COR-L47 (cell line): ENCODE data around the gene SCYL1.
A peak's percentile ranks its signal among the peaks of the same experiment; 100 is the strongest.

Experiments used
- DNase-seq: peaks from one replicate; lab custom pipeline; 2025; lab: John Stamatoyannopoulos, UW

SCYL1 gene

DNA sequence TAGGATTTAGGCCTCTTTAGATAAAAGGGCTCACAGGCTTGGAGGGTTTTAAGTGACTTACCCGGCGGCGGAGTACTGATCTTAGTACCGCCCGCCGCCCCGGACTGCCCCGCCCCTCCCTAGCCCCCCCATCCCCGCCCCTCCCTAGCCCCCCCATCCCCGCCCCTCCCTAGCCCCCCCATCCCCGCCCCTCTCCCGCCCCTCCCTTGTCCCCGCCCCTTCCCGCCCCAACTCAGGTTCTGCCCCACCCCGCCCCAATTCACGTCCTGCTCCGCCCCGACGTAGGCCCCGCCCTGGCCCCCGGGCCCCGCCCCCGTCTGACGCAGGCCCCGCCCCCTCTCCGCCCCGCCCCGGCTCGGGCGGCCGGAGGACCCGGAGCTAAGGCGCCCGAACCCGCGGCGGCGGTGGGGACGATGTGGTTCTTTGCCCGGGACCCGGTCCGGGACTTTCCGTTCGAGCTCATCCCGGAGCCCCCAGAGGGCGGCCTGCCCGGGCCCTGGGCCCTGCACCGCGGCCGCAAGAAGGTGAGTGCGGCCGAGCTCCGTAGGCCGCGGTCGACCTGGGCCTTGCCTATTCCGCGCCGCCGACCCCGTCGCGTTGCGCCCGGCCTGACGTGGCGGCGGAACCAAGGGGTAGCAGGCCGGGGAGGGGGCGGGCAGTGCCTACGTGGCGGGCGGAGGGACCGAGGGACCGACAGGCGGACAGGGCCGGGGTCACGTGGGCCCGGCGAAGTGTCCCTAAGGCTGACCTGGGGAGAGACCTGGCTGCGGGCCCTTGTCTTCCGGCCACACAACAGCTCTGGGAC is at the start of gene SCYL1:
TSS of gene SCYL1 (plus strand) at position 343 of the 805 bp plus-strand sequence. CDS start at position 414, 71 bp downstream.
- DNase-seq: peak; percentile 43

DNA sequence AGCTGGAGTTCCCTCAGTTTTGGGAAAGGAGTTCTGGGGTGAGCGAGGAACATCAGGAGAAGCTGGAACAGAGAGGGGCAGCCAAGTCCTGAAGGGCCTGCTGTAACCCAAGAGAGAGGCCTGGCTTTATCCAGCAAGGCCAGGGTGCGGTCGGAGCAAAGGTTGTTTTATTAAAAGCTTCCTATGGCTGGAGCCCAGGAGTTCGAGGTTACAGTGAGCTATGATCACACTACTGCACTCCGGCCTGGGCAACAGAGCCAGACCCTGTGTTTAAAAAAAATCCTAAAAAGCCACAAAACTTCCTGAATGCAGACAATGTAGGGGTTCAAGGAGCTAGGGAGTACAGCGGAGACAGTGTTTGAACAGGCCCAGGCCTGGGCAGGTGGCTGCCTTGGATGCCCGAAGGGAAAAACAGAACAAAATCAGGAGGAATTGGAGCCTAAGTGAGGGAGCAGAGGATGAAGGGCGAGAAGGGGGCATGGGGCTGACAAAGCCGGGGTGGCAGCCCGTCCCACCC is 48.2 kb upstream of the SCYL1 start:
- DNase-seq: no peak

DNA sequence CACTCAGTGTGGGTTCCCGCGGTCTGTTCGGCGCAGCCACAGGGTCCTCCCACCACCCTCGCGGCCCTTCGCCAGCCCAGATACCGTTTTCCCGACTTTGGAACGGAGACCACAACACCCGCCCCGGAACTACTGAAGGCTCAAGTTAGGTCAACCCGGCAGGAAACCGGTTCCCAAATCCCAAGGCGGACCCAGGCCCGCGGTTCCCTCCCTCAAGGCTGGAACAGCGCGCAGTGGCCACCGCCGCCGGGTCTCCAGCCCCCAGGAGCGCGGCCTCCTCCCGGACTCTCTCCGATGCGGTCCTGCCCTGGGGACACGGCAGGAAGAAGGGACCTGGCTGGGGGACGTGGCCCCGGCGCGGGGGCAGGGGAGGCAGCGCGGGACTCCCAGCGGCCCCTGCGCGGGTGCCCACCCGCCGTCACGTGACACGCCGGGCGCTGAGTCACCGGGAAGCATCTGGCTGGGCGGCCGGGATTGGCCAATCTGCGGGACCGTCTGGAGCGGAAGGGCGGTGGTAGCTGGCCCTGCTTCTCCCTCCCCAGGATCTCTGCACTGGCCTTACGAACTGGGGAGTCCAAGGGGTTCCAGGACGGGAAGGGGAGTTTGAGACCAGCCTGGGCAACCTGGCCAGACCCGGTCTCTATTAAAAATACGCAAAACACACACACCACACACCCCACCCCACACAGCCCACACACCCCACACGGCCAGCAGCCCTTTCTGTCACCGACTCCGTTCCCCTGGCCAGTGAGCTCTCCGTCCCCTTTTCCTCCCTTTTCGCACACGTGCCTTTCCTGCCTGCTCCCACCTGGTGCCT is 47.5 kb upstream of the SCYL1 start:
- DNase-seq: peak; percentile 90

DNA sequence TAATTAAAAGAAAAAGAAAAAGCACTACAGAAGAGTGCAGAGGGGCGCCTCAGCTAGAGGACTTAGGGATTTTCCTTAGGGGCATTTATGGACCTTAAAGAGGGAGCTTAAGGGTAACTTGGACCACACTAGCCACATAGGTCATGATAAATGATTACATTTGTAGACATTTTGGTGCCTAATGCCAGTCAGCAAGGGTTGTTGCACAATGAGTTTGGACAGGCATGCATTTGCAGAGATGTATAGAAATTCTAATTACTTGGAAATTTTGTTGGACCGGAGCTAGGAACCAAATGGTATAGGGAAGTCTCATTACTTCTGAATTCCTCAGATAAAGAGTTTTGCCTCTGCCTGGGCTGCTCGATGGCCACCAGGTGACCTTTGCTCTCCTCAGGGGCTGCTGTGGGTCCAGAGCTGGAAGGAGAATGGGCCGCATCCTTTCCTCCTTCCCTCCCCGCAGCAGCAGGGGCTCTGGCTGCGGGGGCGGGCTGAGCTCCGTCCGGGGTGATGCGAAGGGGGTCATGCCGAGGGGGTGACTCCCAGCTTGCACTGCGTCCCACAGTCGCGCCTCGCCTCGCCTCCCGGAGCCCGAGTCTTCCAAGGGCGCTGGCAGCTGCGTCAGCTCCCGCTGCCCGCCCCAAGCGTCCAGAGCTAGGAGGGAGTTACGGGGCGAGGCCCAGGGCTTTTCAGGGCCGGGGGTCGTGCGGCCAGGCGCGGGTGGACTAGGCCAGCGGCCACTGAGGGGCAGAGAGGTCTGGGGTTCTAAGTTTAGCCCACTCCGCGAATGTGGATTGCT is 46.3 kb upstream of the SCYL1 start:
- no peak for DNase-seq

DNA sequence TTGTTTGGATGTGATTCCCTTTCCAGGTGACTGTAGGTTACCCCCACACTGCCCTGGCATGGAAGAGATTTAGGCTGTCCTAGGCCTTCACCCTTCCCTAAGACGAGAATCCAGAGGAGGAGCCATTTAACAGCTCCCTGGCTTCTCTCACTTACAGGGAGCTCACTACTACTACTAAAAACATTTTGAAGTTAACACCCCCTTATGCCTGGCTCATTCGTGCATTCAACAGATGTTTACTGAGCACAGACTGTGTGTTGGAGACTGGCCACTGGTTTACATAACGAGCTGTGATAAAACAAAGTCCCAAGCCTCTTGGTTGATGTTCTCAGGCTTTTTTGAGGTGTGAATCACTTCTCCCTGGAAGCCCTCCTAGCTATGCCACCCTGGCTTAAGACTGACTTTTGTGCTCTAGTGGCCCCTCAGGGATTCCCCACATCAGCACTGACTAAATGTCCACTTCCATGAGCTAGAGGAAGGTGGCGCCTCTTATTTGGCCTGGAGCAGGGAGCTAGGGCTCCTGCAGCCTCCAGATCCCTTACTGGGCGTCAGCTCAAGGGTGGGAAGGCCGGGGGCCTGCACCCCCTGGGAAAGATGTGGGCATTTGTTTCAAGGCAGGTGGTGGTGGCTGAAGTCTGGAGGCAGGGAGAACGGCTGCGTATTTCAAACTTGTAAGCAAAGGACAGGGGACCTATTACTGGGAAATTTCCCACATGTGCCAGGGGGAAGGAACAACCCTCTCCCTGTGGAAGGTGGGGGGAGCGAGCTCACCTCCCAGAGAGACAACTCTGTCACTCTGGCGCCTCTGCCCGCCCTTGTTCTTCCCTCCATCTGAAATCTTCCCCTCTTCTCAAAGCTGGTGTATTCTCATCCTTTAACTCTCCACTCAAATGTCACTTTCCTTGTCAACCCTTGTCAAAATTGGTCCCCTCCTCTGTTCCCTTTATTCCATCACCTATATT is 45.4 kb upstream of the SCYL1 start:
- peak; percentile 56 for DNase-seq

DNA sequence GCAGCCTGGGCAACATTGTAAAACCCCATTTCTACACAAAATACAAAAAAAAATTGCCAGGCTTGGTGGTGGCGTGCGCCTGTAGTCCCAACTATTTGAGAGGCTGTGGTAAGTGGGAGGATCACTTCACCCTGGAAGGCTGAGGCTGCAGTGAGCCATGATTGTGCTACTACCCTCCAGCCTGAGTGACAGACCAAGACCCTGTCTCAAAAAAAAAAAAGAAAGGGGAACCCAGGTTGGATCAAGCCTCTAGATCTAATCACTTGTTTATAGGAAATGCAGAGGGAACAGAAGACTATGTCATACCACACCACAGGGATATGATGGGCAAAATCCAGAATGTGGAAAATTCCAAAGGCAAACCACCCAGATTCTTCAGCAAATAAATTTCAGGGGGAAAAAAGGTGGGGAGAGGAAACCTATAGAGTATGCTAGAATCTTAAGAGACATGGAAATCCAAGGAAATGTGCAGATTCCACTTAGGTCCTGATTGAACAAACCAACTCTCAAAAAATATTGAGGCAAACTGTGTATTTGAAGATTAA is 42.5 kb upstream of the SCYL1 start:
- DNase-seq: no peak

DNA sequence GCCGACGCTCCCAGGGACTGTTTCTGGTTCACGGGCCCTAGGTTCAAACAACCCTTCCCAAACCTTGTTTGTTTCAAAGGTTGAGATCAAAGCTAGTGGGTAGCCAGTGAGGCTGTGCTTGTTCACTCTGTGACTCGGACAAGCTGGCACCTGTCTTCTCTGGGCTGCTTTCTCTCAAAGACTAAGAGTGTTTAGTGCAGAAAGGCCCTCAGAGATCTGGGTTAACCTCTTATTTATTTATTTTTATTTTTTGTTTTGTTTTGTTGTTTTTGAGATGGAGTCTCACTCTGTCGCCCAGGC is 39.0 kb upstream of the SCYL1 start:
- no peak for DNase-seq

DNA sequence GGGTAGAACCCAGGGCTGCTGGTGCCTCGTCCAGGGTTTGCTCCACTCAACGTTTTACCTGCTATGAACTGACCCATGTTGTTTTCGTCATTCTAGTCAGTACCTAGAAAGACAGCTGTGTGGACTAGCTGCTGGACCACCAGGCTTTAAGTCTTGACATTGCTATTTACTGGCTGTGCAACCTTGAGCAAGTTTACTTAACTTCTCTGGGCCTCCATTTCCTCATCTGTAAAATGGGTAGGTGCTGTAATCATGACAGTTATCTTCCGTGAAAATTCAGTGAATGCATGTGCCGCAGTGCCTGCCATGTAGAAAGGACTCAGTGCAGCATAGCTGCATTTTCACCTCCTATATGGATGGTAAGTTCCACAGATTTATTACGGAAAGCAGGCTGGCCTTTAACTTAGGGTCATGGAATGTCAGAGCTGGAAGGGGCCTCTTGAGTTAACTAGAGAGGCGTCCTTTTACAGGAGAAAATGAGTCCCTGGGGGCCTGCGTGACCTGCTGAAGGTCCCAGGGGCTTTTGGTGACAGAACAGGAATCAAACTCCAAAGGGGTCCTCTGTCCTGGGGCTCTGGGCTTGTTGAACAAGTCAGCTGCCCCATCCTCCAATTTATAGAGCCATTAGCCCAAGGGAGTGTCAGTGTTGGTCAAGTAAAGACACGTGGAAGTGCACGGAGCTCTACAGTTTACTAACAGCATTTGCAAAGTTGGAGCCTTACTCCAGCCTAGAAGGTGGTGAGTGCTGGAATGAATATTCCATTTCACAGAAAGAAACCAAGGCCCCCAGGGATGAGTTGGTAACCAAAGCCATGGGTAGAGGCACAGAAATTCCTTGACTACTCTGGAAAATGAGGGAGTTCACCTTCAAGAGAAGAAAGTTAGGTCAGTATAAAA is 38.1 kb upstream of the SCYL1 start:
- DNase-seq: no peak

DNA sequence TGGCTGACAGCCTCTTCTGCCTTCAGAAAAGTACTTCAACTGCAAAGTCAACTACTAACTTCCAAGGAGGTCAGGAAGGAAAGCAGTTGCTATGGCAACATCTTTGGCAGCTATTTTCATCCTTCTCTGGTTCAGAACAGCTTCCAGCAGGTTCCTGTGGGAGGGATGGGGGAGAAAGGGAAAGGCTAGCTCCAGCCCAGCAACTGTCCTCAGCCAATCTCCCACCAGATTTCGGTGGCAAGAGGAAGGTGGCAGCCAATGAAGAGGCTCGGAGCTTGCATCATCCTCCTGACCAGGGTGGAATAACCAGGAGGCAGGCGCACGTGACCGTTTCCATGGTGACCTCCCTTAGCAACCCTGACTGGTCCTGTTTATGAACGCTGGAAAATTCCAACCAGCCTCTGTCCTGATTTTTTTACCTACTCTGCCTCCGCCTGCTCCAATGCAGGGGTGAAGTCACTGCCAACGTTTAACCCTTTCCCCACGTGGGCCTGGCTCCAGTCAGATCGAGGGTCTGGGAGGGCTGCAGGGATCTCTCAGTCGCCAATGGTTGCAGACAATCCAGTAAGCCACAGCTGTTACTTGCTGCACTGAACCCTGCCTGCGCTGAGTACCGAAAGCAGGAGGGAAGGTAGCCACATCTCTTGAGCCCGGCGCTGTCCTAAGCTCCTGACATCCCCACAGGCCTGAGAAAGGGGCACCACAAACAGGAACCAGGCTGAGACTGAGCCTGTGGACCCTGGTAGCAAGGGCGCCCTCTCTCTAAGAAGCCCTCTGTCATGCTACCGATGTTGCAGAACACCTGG is 37.2 kb upstream of the SCYL1 start:
- peak; percentile 99 for DNase-seq

DNA sequence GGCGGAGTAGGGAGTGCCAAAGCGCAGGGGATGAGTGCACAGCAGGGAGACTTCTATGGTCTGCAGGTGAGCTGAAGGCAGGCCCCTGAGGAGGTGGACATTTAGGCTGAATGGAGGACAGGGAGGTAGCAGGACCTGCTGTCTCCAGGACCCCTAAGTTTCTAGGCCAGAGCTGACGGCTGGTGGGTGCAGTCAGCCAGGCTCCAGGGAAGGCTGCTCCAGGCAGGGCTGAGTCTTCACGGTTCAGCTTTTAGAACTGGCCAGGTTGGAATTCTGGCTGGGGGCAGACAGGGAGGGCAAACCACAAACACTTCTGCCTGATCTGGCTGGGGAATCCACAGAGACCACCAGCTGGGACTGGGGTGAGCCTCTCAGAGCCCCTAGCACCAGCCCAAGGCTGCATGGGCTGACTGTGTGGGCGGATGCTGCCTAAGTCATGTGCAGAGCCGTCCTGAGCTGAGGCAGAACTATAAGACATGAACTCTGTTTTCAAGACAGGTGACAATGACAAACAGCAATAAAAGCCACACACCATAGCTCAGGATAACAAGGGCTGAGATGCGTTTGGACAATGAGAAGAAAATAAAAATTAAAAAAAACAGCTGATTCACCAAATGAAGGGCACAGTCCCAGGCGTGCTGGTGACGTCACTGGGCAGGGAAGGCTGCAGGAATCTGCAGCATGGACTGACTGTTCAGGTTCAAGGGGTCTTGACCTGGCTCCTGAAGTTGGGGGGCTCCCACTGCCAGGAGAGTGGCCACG is 36.4 kb upstream of the SCYL1 start:
- DNase-seq: no peak

DNA sequence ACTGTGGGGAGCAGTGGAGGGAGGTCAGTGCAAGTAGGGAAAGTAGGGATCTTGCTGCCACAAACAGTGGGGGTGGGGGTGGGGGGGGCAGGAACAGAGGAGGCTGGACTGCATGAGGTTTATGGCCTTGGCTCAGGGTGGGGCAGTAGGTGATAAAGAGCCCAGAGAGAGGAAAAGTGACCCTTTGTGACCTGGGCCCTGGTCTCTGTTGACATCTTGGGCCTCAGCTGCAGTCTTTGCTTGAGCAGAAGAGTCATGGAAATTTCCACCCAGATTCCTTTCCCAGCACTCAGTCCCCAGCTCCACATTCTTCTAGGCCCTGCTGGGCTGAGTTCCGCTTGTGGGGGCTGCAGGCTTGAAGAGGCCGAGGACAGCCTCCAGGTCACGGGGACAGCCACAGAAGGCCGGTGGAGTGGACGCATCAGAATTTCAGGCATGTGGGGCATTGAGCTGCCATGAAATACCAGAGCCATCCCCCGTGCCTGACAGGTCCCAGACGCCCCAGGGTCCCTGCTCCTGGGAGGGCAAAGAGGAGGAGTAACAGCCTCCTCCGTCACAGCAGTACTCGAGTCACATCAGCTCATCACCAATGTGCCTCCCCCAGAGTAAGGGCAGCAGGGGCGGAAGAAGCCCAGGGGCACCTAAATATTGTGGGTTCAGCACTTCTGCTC is 35.7 kb upstream of the SCYL1 start:
- no peak for DNase-seq

DNA sequence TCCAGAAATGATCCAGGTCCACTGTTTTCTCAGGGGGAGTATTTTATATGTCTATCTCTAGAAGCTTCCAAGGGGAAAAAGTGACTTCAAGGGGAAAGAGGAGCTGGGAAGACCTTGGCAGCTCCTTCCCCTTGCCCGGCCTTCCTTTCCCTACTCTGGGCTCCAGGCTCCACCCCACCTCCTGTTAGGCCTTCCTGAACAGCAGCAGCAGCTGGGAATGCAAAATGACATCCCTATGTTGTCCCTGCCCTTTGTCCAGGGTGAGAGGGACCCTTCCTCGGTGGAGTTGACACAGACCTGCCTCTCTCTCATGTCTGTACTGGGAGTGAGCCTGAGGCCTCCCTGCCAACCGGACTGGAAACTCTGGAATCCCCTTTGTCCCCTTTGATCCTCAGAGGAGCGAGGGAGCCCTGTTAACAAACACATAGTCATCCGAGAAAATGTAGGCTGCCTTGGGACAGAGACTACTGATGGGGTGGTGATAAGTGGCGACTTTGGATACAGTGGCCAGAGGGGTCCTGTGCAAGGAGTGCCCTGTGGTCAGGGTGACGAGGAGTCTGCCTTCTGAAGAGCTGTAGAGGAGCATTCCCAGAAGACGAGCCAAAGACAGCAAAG is 35.1 kb upstream of the SCYL1 start:
- no peak for DNase-seq

DNA sequence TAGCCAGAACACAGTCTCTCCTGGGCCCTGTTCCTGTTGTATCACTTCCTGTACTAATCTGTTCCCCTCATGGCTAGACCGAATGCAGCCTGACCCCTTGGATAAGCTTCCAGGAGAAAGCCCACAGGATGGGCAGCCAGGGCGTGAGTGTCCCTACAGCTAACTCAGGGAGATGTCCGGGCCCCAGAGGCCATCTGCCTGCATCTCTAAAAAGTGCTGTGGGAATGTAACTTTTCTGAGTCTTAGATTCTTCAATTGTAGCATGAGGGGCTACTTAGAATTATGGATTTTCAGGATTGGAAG is 33.8 kb upstream of the SCYL1 start:
- no peak for DNase-seq

DNA sequence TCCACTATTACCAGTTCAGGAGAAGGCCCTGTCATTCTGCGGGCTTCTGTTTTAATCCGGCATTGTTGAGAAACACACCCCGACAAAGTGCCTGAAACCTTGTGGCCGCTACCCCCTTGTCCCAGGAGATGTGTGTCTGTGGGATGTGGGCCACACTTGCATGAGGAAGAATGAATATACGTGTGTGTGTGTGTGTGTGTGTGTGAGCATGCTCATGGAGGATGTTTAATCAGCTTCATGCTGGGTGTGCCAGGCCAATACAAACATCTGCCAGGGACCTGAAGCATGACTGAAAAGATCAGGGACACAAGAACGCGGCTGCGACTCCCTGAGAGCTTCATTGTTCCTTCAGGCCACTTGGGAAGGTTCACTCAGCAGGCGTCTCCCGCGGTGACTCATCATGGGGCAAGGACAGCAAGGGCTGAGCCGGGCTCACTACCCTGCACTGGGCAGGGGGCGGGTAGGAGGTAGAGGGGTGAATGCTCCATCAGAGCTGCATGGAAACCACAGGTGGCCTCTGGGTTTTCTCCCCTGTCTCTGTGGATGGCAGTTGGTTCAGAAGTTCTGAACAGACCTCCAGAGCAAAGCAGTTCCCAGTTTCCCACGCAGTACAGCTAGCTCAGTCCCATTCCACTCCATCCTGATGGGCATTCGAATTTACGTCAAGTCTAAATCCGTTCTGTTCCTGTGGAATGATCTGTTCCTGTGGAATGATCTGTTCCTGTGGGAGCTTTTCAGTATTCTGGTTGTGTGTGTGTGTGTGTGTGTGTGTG is 33.1 kb upstream of the SCYL1 start:
- peak; percentile 98 for DNase-seq

DNA sequence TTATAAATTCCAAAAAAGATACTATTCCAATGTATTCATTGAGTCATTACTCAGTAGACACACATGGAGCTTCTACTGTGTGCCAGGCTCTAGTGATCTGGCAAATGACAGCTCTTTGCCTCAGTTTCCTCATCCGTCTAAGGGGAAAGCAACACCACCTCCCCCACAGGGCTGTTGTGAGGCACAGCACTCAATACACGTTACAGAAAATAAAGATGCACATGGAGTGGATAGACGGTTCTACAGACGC is 32.6 kb upstream of the SCYL1 start:
- DNase-seq: no peak

DNA sequence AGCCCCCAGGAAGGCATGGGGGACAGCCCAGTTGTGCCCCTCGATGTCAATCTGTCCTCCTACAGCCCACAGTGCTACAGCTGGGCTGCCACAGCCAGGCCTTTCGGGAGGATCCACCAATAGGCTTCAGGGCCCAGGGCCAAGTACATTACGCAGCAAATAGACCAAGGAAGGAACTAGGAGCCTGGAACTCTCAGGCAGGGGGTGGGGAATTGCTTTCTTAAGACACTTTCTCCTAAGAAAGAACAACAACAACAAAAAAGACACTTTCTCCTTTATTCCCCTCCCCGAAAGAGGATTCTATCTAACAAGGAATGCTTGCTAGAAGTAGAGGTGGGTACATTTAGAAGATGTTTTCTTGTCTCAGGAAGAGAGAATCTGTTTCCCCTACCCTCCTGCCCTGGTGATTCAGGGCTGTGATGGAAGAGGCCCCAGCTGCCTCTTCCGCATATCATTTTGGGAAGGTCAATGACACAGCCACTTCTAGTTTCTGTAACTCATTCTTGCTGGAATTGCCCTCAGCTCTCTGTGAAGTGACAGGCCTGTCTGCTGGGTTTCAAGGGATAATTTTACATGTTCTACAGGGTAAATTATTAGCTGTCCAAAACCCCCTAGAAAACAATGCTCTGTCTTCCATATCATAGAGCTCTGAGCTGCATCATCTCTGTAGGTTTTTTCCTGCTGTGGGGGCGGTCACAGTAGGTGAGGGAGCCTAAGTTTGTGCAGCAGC is 32.1 kb upstream of the SCYL1 start:
- no peak for DNase-seq
